H1 (cell line): ENCODE data around the gene NANOS3.

Source experiments
- BRCA1 ChIP-seq: IDR thresholded peaks from 2 replicates; pipeline ENCODE4 v1.6.1; 2012; ENCODE audit warnings: low read depth, low read length, improper control_type of control experiment
- CEBPB ChIP-seq: IDR thresholded peaks from 2 replicates; pipeline ENCODE4 v1.6.1; 2012; ENCODE audit warnings: low read depth, low read length
- CHD2 ChIP-seq: IDR thresholded peaks from 2 replicates; pipeline ENCODE4 v1.6.1; 2012; ENCODE audit warnings: low read length, improper control_type of control experiment
- EP300 ChIP-seq, 2 experiments: IDR thresholded peaks; 1 replicate in 1 of 2; 2 replicates in 1 of 2; pipeline ENCODE4 v1.6.1; 2011 to 2012; ENCODE audit warnings: low read depth in 2 of 2, low read length in 2 of 2, mild to moderate bottlenecking in 2 of 2, borderline replicate concordance in 1 of 2, inconsistent platforms in 1 of 2, moderate library complexity in 1 of 2
- EZH2 ChIP-seq: fragments of 200-600 bp; sonication (generic); IDR thresholded peaks from 2 replicates; pipeline ENCODE4 v1.7.1; 2012; ENCODE audit warnings: low read depth, mild to moderate bottlenecking, moderate library complexity, low read length, inconsistent platforms; ENCODE audit not compliant: severe bottlenecking
- NRF1 ChIP-seq: IDR thresholded peaks from 2 replicates; pipeline ENCODE4 v1.6.1; 2011; ENCODE audit warnings: mild to moderate bottlenecking, low read depth, low read length, improper control_type of control experiment
- POLR2A ChIP-seq, 2 experiments: IDR thresholded peaks; 1 replicate in 1 of 2; 2 replicates in 1 of 2; pipeline ENCODE4 v1.6.1; 2011; ENCODE audit warnings: low read depth in 2 of 2, low read length in 2 of 2, mild to moderate bottlenecking in 2 of 2; ENCODE audit errors: control extremely low read depth in 1 of 2
- POLR2AphosphoS5 ChIP-seq: IDR thresholded peaks from 2 replicates; pipeline ENCODE4 v1.6.1; 2011; ENCODE audit warnings: low read depth, low read length
- SAP30 ChIP-seq: fragments of 300-600 bp; sonication (generic); IDR thresholded peaks from 2 replicates; pipeline ENCODE4 v1.7.1; 2012; ENCODE audit warnings: low read length, moderate library complexity, mild to moderate bottlenecking, inconsistent platforms; ENCODE audit not compliant: insufficient read depth, insufficient replicate concordance
- SRF ChIP-seq: IDR thresholded peaks from 2 replicates; pipeline ENCODE4 v1.6.1; 2011; ENCODE audit warnings: mild to moderate bottlenecking, low read depth, low read length, moderate library complexity
- TCF12 ChIP-seq: IDR thresholded peaks from 2 replicates; pipeline ENCODE4 v1.6.1; 2011; ENCODE audit warnings: low read depth, mild to moderate bottlenecking, low read length
- TF ChIP-seq, protein P1 (sequence below), 3 experiments: IDR thresholded peaks; 1 replicate in 2 of 3; 2 replicates in 1 of 3; pipeline versions ENCODE4 v1.5.1 to v1.6.1; 2011; ENCODE audit warnings: low read length in 3 of 3, mild to moderate bottlenecking in 3 of 3, inconsistent platforms in 2 of 3, low read depth in 1 of 3, moderate library complexity in 1 of 3; ENCODE audit not compliant: insufficient read depth in 1 of 3; ENCODE audit errors: control extremely low read depth in 1 of 3

- TF ChIP-seq BRCA1 (no peak), SRF (no peak), SAP30 (no peak), EP300 (IDR thresholded peaks at IDR 0.05; ENCODE audit: borderline replicate concordance in 1 of 2, low read depth in 2 of 2, low read length in 2 of 2) (no peak), POLR2AphosphoS5 (no peak), CEBPB (no peak), CHD2 (no peak), POLR2A (IDR thresholded peaks at IDR 0.05; ENCODE audit: control extremely low read depth in 1 of 2, low read depth in 2 of 2, low read length in 2 of 2) (no peak), NRF1 (no peak), EZH2 (no peak), TCF12 (no peak)
- TF ChIP-seq, protein P1, sequence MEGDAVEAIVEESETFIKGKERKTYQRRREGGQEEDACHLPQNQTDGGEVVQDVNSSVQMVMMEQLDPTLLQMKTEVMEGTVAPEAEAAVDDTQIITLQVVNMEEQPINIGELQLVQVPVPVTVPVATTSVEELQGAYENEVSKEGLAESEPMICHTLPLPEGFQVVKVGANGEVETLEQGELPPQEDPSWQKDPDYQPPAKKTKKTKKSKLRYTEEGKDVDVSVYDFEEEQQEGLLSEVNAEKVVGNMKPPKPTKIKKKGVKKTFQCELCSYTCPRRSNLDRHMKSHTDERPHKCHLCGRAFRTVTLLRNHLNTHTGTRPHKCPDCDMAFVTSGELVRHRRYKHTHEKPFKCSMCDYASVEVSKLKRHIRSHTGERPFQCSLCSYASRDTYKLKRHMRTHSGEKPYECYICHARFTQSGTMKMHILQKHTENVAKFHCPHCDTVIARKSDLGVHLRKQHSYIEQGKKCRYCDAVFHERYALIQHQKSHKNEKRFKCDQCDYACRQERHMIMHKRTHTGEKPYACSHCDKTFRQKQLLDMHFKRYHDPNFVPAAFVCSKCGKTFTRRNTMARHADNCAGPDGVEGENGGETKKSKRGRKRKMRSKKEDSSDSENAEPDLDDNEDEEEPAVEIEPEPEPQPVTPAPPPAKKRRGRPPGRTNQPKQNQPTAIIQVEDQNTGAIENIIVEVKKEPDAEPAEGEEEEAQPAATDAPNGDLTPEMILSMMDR (IDR thresholded peaks at IDR 0.05; ENCODE audit: control extremely low read depth in 1 of 3, insufficient read depth in 1 of 3, low read depth in 1 of 3, low read length in 3 of 3): no peak
These were observed 49.3 kb upstream of the NANOS3 start for GRCh38 chr19:13827656-13828055.
